OCI-LY7 (cell line): ENCODE measurements around the gene SPECC1.

Source experiments
- EZH2phosphoT487 ChIP-seq: fragments of 200-600 bp; sonication (generic); IDR thresholded peaks from 2 replicates; pipeline ENCODE4 v1.6.1; 2018; ENCODE audit warnings: low read depth, borderline replicate concordance, mild to moderate bottlenecking, mixed run types, antibody characterized with exemption, low read length, moderate library complexity, mixed read lengths
- TF ChIP-seq, protein P1 (sequence below): fragments of 200-600 bp; sonication (generic); conservative IDR thresholded peaks from 2 replicates; pipeline ENCODE4 v1.5.1; 2014; ENCODE audit warnings: mild to moderate bottlenecking, antibody characterized with exemption, low read length, moderate library complexity, mixed read lengths

- TF ChIP-seq, protein P1, sequence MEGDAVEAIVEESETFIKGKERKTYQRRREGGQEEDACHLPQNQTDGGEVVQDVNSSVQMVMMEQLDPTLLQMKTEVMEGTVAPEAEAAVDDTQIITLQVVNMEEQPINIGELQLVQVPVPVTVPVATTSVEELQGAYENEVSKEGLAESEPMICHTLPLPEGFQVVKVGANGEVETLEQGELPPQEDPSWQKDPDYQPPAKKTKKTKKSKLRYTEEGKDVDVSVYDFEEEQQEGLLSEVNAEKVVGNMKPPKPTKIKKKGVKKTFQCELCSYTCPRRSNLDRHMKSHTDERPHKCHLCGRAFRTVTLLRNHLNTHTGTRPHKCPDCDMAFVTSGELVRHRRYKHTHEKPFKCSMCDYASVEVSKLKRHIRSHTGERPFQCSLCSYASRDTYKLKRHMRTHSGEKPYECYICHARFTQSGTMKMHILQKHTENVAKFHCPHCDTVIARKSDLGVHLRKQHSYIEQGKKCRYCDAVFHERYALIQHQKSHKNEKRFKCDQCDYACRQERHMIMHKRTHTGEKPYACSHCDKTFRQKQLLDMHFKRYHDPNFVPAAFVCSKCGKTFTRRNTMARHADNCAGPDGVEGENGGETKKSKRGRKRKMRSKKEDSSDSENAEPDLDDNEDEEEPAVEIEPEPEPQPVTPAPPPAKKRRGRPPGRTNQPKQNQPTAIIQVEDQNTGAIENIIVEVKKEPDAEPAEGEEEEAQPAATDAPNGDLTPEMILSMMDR, result no peak
- TF ChIP-seq EZH2phosphoT487, result no peak
Measured at GRCh38 chr17:20253323-20253722, 244.2 kb downstream of the SPECC1 start.
